MCF 10A (cell line): ENCODE results near the gene CEP128. TPM values are rescaled to one million over a fixed set of nuclear protein-coding genes. Genes with fewer than 3 reads are reported as not detected.

ENCODE experiments used
- BruUV-seq: library from RNA; stranded (reverse); fragments of 400-500 nt; replicated peaks from 2 replicates; lab custom pipeline; 2021; lab: Mats Ljungman, UMichigan
- CTCF ChIA-PET: fragments of 300-600 bp; sonication (Branson Sonifier 250); formaldehyde crosslinking; extraction: SDS; loops from one replicate; lab custom pipeline; 2021; ENCODE audit warnings: antibody characterized with exemption, inconsistent platforms; lab: Yijun Ruan, JAX
- POLR2A ChIA-PET: fragments of 300-600, 350-650 bp; sonication (Branson Sonifier 250); formaldehyde crosslinking; extraction: SDS; loops from one replicate; lab custom pipeline; 2020; ENCODE audit warnings: antibody characterized with exemption, inconsistent platforms; lab: Yijun Ruan, JAX
- DNase-seq: peaks from one replicate; pipeline ENCODE4 v3.0.0-alpha.2; 2018; ENCODE audit not compliant: unreplicated experiment
- H3K27ac Mint-ChIP-seq: one replicate; pipeline ENCODE4 v1.8.0; 2022; ENCODE audit warnings: mild to moderate bottlenecking, low read depth, mixed read lengths; ENCODE audit not compliant: unreplicated experiment
- H3K27me3 Mint-ChIP-seq: one replicate; pipeline ENCODE4 v1.8.0; 2022; ENCODE audit warnings: mixed read lengths; ENCODE audit not compliant: insufficient read depth, unreplicated experiment
- H3K36me3 Mint-ChIP-seq: one replicate; pipeline ENCODE4 v1.8.0; 2022; ENCODE audit warnings: mild to moderate bottlenecking, moderate library complexity, mixed read lengths; ENCODE audit not compliant: insufficient read depth, unreplicated experiment
- H3K4me1 Mint-ChIP-seq: one replicate; pipeline ENCODE4 v1.8.0; 2022; ENCODE audit warnings: mixed read lengths; ENCODE audit not compliant: insufficient read depth, unreplicated experiment
- H3K4me3 Mint-ChIP-seq: one replicate; pipeline ENCODE4 v1.8.0; 2022; ENCODE audit warnings: mild to moderate bottlenecking, moderate library complexity, mixed read lengths; ENCODE audit not compliant: unreplicated experiment
- H3K9me3 Mint-ChIP-seq: one replicate; pipeline ENCODE4 v1.8.0; 2022; ENCODE audit warnings: mixed read lengths; ENCODE audit not compliant: unreplicated experiment
- CTCF ChIP-seq: fragments of 200-600 bp; IDR thresholded peaks from one replicate; pipeline ENCODE4 v1.8.0; 2022; ENCODE audit warnings: antibody characterized with exemption, mild to moderate bottlenecking; ENCODE audit not compliant: unreplicated experiment
- intact Hi-C: fragments of 100-400 bp; cut with micrococcal nuclease; formaldehyde crosslinking; loops from 2 replicates; pipeline ENCODE4 v1.14.1; 2022
- total RNA-seq: library from RNA; stranded (reverse); gene quantifications from 2 replicates; pipeline ENCODE4 v1.2.3, GENCODE V29; 2022

Gene CEP128
- total RNA-seq, 1 experiment from 2014 or later = 12.5 TPM

DNA sequence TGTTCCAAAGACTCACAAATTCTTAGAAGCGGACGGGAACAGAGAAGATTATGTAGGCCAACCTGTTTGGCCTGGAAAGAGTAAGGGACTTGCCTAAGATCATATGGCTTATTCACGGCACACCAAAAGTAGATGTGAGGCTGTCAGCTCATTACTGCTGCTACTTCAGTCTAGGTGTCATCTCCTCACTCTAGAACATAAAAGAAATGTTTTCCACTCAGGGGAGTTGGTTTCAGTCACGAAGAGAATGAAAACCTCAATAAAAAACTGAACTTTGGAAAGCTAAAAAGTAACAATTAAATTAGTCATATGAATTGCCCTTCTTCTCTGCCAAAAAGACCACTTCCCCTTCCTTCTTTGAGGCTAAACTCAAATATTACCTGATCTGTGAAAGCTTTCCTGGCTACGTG is 658 bp upstream of the CEP128 start:
- no peak for TF ChIP-seq CTCF
- H3K36me3 Mint-ChIP-seq = peaks cover 6% of the 10 kb centered on the region
- H3K27ac Mint-ChIP-seq = peak overlapping the region; percentile 94
- no TSS peak for BruUV-seq
- peaks cover 13% of the 10 kb centered on the region for H3K4me1 Mint-ChIP-seq
- no peak for DNase-seq
- H3K4me3 Mint-ChIP-seq = peak overlapping the region; percentile 82
- CTCF ChIA-PET = interaction anchor here (0.6 to 1.7 kb wide), 5 partner anchors 12 to 460 kb away, joined by 3 to 9 read pairs (median 3); partner anchors contain the start of gene TSHR
- intact Hi-C loops = no loop called here
- H3K27me3 Mint-ChIP-seq = no peaks in the 10 kb centered on the region
- POLR2A ChIA-PET = interaction anchor here (0.8 to 2.6 kb wide), 5 partner anchors 9 to 277 kb away, joined by 3 to 9 read pairs (median 5); no protein-coding TSS in a partner anchor
- H3K9me3 Mint-ChIP-seq = no peaks in the 10 kb centered on the region

- no TSS peak for BruUV-seq
- ChIA-PET POLR2A (interaction anchor here (0.7 to 2.6 kb wide), 4 partner anchors 32 to 885 kb away, joined by 3 to 9 read pairs (median 5); no protein-coding TSS in a partner anchor), CTCF (interaction anchor here (0.6 to 1.8 kb wide), 3 partner anchors 50 to 451 kb away, joined by 3 to 6 read pairs (median 4); no protein-coding TSS in a partner anchor)
- TF ChIP-seq CTCF = no peak
- Mint-ChIP-seq H3K36me3 (peaks cover 6% of the 10 kb centered on the region), H3K9me3 (no peaks in the 10 kb centered on the region), H3K27me3 (no peaks in the 10 kb centered on the region), H3K27ac (no peak overlapping the region), H3K4me3 (no peak overlapping the region), H3K4me1 (peaks cover 13% of the 10 kb centered on the region)
- intact Hi-C loops = no loop called here
- DNase-seq = peak; percentile 47
Observed at GRCh38 chr14:80940146-80940545, 1.4 kb downstream of the CEP128 start.

DNA sequence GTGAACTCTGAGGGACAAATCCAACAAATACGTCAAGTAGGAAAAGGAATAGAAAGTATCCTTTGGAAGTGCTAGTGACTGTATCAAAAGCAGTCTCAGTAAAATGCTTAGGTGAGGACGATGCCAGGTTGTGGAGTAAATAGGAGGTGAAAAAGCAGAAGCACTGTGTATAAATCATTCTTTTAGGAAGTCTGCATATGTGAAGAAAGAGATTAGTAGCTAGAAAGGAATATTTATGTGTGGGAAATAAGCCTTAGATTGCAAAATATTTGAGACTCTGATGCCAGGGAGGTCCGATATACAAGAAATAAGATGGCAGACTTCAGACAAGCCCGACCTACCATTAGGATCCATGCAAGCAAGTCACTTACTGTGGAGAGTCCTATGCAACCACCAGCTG is 7.9 kb downstream of the CEP128 start:
- no TSS peak for BruUV-seq
- CTCF ChIA-PET = interaction anchor here (0.6 to 1.7 kb wide), 4 partner anchors 56 to 905 kb away, joined by 3 to 6 read pairs (median 3); no protein-coding TSS in a partner anchor
- Mint-ChIP-seq H3K4me1 (peaks cover 16% of the 10 kb centered on the region), H3K27ac (no peak overlapping the region), H3K27me3 (no peaks in the 10 kb centered on the region), H3K4me3 (no peak overlapping the region), H3K9me3 (no peaks in the 10 kb centered on the region), H3K36me3 (peaks cover 6% of the 10 kb centered on the region)
- POLR2A ChIA-PET = interaction anchor here (1.1 kb wide), 1 partner anchor 8 kb away, joined by 4 read pairs; the partner anchor contains the start of gene CEP128
- TF ChIP-seq CTCF = no peak
- no peak for DNase-seq
- intact Hi-C loops = no loop called here

DNA sequence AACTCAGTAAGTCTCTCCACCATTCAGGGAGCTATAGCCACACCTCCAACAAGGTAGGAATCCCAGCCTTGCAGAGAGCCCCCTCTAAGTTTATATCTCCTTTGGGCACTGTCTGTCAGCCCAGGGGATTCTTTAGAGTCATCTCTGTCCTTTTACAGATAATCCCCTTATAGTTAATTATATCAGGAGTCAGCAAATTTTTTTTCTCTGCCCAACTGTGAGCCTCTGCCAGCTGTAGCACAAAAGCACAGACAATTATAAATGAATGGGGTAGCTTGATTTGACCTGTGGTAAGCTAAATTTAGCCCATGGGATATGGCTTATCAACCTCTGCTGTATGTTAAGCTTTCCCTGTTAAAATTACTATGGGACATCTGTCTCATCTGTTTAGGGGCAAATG is 8.3 kb downstream of the CEP128 start:
- no TSS peak for BruUV-seq
- TF ChIP-seq CTCF = no peak
- H3K36me3 Mint-ChIP-seq = peaks cover 3% of the 10 kb centered on the region
- no peaks in the 10 kb centered on the region for H3K27me3 Mint-ChIP-seq
- CTCF ChIA-PET = interaction anchor here (0.6 to 1.7 kb wide), 4 partner anchors 56 to 1733 kb away, joined by 3 to 6 read pairs (median 3); no protein-coding TSS in a partner anchor
- no peak overlapping the region for H3K27ac Mint-ChIP-seq
- H3K4me3 Mint-ChIP-seq = no peak overlapping the region
- H3K4me1 Mint-ChIP-seq = peaks cover 16% of the 10 kb centered on the region
- H3K9me3 Mint-ChIP-seq = no peaks in the 10 kb centered on the region
- intact Hi-C loops = no loop called here
- POLR2A ChIA-PET = interaction anchor here (1.1 kb wide), 1 partner anchor 8 kb away, joined by 4 read pairs; the partner anchor contains the start of gene CEP128
- DNase-seq = no peak
